Activated gamma-delta T cell treated with anti-CD3 and anti-CD28 coated beads, Interleukin-2, amount 50 U/mL, for 16 hours (primary cell): ENCODE measurements around the gene PRKG2.

ENCODE experiments used
- DNase-seq: peaks from one replicate; pipeline ENCODE4 v3.0.0-alpha.2; 2020; ENCODE audit warnings: low read depth

PRKG2 gene

GRCh38 chr4:81217779-81218178 is 2.8 kb upstream of the PRKG2 start:
- DNase-seq = no peak

- no peak for DNase-seq
These were observed 909 bp upstream of the PRKG2 start for GRCh38 chr4:81215931-81216330.

- DNase-seq = no peak
These were observed 710 bp downstream of the PRKG2 start for GRCh38 chr4:81214144-81214880.

- DNase-seq = no peak
These were observed 1.4 kb downstream of the PRKG2 start for GRCh38 chr4:81213671-81214070.

- DNase-seq = no peak
These were observed 3.1 kb downstream of the PRKG2 start for GRCh38 chr4:81211956-81212355.

- no peak for DNase-seq
These were observed 7.2 kb downstream of the PRKG2 start for GRCh38 chr4:81207828-81208227.

- DNase-seq = no peak
These were observed 9.7 kb downstream of the PRKG2 start for GRCh38 chr4:81205302-81205701.

GRCh38 chr4:81204571-81204970 is 10.5 kb downstream of the PRKG2 start:
- DNase-seq = no peak

GRCh38 chr4:81199831-81200230 is 15.2 kb downstream of the PRKG2 start:
- no peak for DNase-seq

- no peak for DNase-seq
These were observed 16.4 kb downstream of the PRKG2 start for GRCh38 chr4:81198609-81199008.

GRCh38 chr4:81197864-81198524 is 17.0 kb downstream of the PRKG2 start:
- no peak for DNase-seq

GRCh38 chr4:81196126-81196650 is 18.8 kb downstream of the PRKG2 start:
- no peak for DNase-seq

- DNase-seq = no peak
These were observed 19.5 kb downstream of the PRKG2 start for GRCh38 chr4:81195475-81195874.

- no peak for DNase-seq
These were observed 20.7 kb downstream of the PRKG2 start for GRCh38 chr4:81194286-81194685.

GRCh38 chr4:81180916-81181315 is 34.1 kb downstream of the PRKG2 start:
- no peak for DNase-seq

GRCh38 chr4:81179326-81179725 is 35.7 kb downstream of the PRKG2 start:
- no peak for DNase-seq

GRCh38 chr4:81173213-81173612 is 41.8 kb downstream of the PRKG2 start:
- no peak for DNase-seq

GRCh38 chr4:81166458-81167160 is 48.4 kb downstream of the PRKG2 start:
- DNase-seq = no peak

- DNase-seq = no peak
These were observed 49.1 kb downstream of the PRKG2 start for GRCh38 chr4:81165861-81166430.

- DNase-seq = no peak
These were observed 50.2 kb downstream of the PRKG2 start for GRCh38 chr4:81164623-81165416.

- no peak for DNase-seq
These were observed 50.9 kb downstream of the PRKG2 start for GRCh38 chr4:81164126-81164525.
